Measurements from ENCODE around the gene MSRB2.

DNA sequence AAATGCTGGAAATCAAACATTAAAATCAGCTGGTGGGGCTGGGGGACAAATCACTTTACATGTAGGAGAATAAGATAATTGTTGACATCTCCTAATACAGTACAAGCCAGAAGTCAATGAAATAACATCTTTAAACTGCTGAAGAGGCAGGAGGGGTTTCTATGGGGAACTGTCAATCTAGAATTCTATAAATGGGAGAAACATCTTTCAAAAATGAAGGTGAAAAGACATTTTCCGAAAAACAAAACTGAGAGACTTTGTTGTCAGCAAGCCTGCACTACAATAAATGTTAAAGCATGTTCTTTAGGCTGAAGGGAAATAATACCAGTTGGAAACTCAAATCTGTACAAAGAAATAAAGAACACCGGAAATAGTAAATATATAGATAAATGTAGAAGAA, 17.3 kb upstream of the MSRB2 start:
- TF ChIP-seq POLR2AphosphoS5 (IDR thresholded peaks at IDR 0.05): no peak
- TF ChIP-seq, protein P1, sequence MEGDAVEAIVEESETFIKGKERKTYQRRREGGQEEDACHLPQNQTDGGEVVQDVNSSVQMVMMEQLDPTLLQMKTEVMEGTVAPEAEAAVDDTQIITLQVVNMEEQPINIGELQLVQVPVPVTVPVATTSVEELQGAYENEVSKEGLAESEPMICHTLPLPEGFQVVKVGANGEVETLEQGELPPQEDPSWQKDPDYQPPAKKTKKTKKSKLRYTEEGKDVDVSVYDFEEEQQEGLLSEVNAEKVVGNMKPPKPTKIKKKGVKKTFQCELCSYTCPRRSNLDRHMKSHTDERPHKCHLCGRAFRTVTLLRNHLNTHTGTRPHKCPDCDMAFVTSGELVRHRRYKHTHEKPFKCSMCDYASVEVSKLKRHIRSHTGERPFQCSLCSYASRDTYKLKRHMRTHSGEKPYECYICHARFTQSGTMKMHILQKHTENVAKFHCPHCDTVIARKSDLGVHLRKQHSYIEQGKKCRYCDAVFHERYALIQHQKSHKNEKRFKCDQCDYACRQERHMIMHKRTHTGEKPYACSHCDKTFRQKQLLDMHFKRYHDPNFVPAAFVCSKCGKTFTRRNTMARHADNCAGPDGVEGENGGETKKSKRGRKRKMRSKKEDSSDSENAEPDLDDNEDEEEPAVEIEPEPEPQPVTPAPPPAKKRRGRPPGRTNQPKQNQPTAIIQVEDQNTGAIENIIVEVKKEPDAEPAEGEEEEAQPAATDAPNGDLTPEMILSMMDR (IDR thresholded peaks at IDR 0.05): no peak
